Measurements from ENCODE around the gene C19orf12.

Gene C19orf12

GRCh38 chr19:29714953-29715700 lies at the start of gene C19orf12:
Gene C19orf12 (minus strand): TSS chr19:29715261. CDS start chr19:29708413, 6,848 bp downstream.
- peak; percentile 85 for DNase-seq

GRCh38 chr19:29764361-29764760 lies 49.3 kb upstream of the C19orf12 start:
- no peak for DNase-seq

- DNase-seq = no peak
Measured at GRCh38 chr19:29763196-29763595, 48.1 kb upstream of the C19orf12 start.

GRCh38 chr19:29761575-29762232 lies 46.6 kb upstream of the C19orf12 start:
- DNase-seq = no peak

- no peak for DNase-seq
Measured at GRCh38 chr19:29760752-29761502, 45.9 kb upstream of the C19orf12 start.

GRCh38 chr19:29759359-29759758 lies 44.3 kb upstream of the C19orf12 start:
- DNase-seq = no peak

GRCh38 chr19:29758863-29759262 lies 43.8 kb upstream of the C19orf12 start:
- no peak for DNase-seq

GRCh38 chr19:29757551-29757950 lies 42.5 kb upstream of the C19orf12 start:
- no peak for DNase-seq

- no peak for DNase-seq
Measured at GRCh38 chr19:29753934-29754305, 38.9 kb upstream of the C19orf12 start.

- no peak for DNase-seq
Measured at GRCh38 chr19:29753190-29753933, 38.3 kb upstream of the C19orf12 start.

GRCh38 chr19:29752450-29753025 lies 37.5 kb upstream of the C19orf12 start:
- DNase-seq = no peak

- DNase-seq = no peak
Measured at GRCh38 chr19:29751932-29752331, 36.9 kb upstream of the C19orf12 start.

GRCh38 chr19:29750001-29750400 lies 34.9 kb upstream of the C19orf12 start:
- no peak for DNase-seq

GRCh38 chr19:29748996-29749849 lies 34.2 kb upstream of the C19orf12 start:
- no peak for DNase-seq

- no peak for DNase-seq
Measured at GRCh38 chr19:29745253-29745652, 30.2 kb upstream of the C19orf12 start.

- DNase-seq = no peak
Measured at GRCh38 chr19:29743681-29744080, 28.6 kb upstream of the C19orf12 start.

GRCh38 chr19:29741776-29742175 lies 26.7 kb upstream of the C19orf12 start:
- DNase-seq = no peak

- DNase-seq = no peak
Measured at GRCh38 chr19:29741226-29741625, 26.2 kb upstream of the C19orf12 start.

GRCh38 chr19:29737461-29738000 lies 22.5 kb upstream of the C19orf12 start:
- no peak for DNase-seq

- DNase-seq = no peak
Measured at GRCh38 chr19:29735829-29736228, 20.8 kb upstream of the C19orf12 start.

- no peak for DNase-seq
Measured at GRCh38 chr19:29731331-29731850, 16.3 kb upstream of the C19orf12 start.
